HepG2 (cell line): ENCODE measurements around the gene CASTOR1. TPM values are rescaled to one million over a fixed set of nuclear protein-coding genes. Genes with fewer than 3 reads are reported as not detected.
A peak's percentile ranks its signal among the peaks of the same experiment; 100 is the strongest.

ENCODE experiments used
- ATF7 ChIP-seq, 2 experiments: fragments of 450-650 bp in 1 of 2; sonication (generic) in 1 of 2; formaldehyde crosslinking in 1 of 2; IDR thresholded peaks; 2 replicates each; pipeline versions ENCODE4 v1.4.0 to v1.6.1; 2016 to 2020; ENCODE audit warnings: antibody characterized with exemption in 1 of 2, mild to moderate bottlenecking in 1 of 2, missing genetic modification reagents in 1 of 2
- GABPB1 ChIP-seq: IDR thresholded peaks from 2 replicates; pipeline ENCODE4 v1.6.1; 2016; ENCODE audit warnings: mild to moderate bottlenecking, missing genetic modification reagents, moderate library complexity, missing compliant biosample characterization
- HHEX ChIP-seq: IDR thresholded peaks from 2 replicates; pipeline ENCODE4 v1.6.1; 2016; ENCODE audit warnings: control low read depth
- RFXANK ChIP-seq: IDR thresholded peaks from 2 replicates; pipeline ENCODE4 v1.6.1; 2016
- SIN3A ChIP-seq: IDR thresholded peaks from 2 replicates; pipeline ENCODE4 v1.6.1; 2011; ENCODE audit warnings: low read depth, mild to moderate bottlenecking, control low read depth, low read length, borderline replicate concordance
- SOX5 ChIP-seq: IDR thresholded peaks from 2 replicates; pipeline ENCODE4 v1.6.1; 2016; ENCODE audit warnings: borderline replicate concordance
- ZNF24 ChIP-seq: fragments of 450-650 bp; IDR thresholded peaks from 2 replicates; pipeline ENCODE4 v1.6.1; 2017; ENCODE audit warnings: antibody characterized with exemption, mild to moderate bottlenecking
- ZNF556 ChIP-seq: sonication (generic); formaldehyde crosslinking; IDR thresholded peaks from 2 replicates; pipeline ENCODE4 v1.4.0; 2020; ENCODE audit warnings: mild to moderate bottlenecking, missing genetic modification reagents, borderline replicate concordance
- polyA plus RNA-seq, 8 experiments: library from polyadenylated mRNA; depleted of rRNA in 3 of 8; stranded (reverse) in 7 of 8; unstranded in 1 of 8; fragments of >200 nt; fragmentation: Illumina TruSeq in 4 of 8; extraction: Trizol in 4 of 8; gene quantifications; 2 replicates each; pipeline versions ENCODE4 v1.2.1 to v1.2.3, GENCODE V29; 2011 to 2016; ENCODE audit warnings: low read depth in 4 of 8, missing spikeins in 1 of 8, mixed read lengths in 1 of 8; ENCODE audit not compliant: insufficient read depth in 1 of 8
- total RNA-seq, 5 experiments: library from RNA; depleted of rRNA; stranded (reverse); fragments of >200 nt; fragmentation: Illumina TruSeq; extraction: Trizol; gene quantifications; 2 replicates each; pipeline ENCODE4 v1.2.3, GENCODE V29; 2016; ENCODE audit warnings: low read depth in 1 of 5
- TF ChIP-seq, protein P1 (sequence below): IDR thresholded peaks from 2 replicates; pipeline ENCODE4 v1.6.1; 2016; ENCODE audit warnings: mild to moderate bottlenecking
- TF ChIP-seq, protein P2 (sequence below): sonication (generic); formaldehyde crosslinking; IDR thresholded peaks from 2 replicates; pipeline ENCODE4 v1.4.0; 2020; ENCODE audit warnings: mild to moderate bottlenecking, missing genetic modification reagents
- TF ChIP-seq, protein P3 (sequence below): sonication (generic); formaldehyde crosslinking; IDR thresholded peaks from one replicate; pipeline ENCODE4 v1.5.1; 2020; ENCODE audit warnings: mild to moderate bottlenecking, missing genetic modification reagents; ENCODE audit errors: not compliant biosample characterization
- TF ChIP-seq, protein P4 (sequence below): sonication (generic); formaldehyde crosslinking; IDR thresholded peaks from 2 replicates; pipeline ENCODE4 v1.5.0; 2020; ENCODE audit warnings: mild to moderate bottlenecking, missing genetic modification reagents
- TF ChIP-seq, protein P5 (sequence below): sonication (generic); formaldehyde crosslinking; IDR thresholded peaks from 2 replicates; pipeline ENCODE4 v1.4.0; 2020; ENCODE audit warnings: mild to moderate bottlenecking, missing genetic modification reagents

CASTOR1 gene
- total and polyA plus RNA-seq, 2 of the 13 experiments (the other 11 are each of a cell fraction or from before 2014, with no cell fraction given): 2.6 to 4.4 TPM

DNA sequence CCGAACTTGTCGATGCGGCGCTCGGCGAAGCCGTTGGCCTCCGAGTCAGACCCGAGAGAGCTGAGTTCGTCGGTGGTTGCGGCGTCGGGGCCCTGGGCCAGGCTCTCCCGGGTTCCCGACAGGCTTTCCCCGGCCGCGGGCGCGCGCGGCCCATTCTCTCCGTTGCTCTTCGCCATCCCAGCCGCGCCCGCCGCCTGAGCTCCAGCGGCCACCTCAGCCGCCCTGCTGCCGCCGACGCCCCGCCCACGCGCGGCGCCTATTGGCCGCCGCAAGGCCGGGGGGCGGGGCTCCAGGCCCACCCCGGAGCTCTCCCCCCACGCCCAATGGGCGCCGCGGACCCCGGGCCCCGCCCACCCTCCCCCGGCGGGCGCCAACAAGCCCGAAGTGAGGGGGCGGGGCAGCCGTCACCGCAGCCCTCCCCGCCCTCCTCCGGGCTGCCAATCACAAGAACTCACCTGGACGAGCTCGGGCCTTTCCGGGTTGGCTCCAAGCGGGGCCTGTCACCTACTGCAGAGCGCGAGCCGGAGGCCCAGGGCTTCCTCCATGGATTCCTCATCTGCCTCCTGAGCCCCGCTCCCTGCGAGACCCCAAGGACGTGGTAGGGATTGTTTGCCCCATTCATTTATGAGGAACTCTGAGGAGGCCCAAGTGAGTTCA, 37.5 kb upstream of the CASTOR1 start, which contains the start of gene TBC1D10A (continued):
- TF ChIP-seq, protein P1, sequence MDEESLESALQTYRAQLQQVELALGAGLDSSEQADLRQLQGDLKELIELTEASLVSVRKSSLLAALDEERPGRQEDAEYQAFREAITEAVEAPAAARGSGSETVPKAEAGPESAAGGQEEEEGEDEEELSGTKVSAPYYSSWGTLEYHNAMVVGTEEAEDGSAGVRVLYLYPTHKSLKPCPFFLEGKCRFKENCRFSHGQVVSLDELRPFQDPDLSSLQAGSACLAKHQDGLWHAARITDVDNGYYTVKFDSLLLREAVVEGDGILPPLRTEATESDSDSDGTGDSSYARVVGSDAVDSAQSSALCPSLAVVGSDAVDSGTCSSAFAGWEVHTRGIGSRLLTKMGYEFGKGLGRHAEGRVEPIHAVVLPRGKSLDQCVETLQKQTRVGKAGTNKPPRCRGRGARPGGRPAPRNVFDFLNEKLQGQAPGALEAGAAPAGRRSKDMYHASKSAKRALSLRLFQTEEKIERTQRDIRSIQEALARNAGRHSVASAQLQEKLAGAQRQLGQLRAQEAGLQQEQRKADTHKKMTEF (CRISPR knock-in tag): no peak
- TF ChIP-seq GABPB1 (CRISPR knock-in tag) (peak; percentile 45; the same call in 1 of the 2 replicates), SIN3A (0 out of 2 replicates have a peak, but pooled peaks have one; percentile 53), RFXANK (CRISPR knock-in tag) (no peak), ATF7 (IDR thresholded peaks at IDR 0.05) (no peak), ATF7 (CRISPR knock-in tag; IDR thresholded peaks at IDR 0.05) (no peak), SOX5 (CRISPR knock-in tag) (no peak), ZNF556 (CRISPR knock-in tag) (no peak), HHEX (CRISPR knock-in tag) (no peak), ZNF24 (no peak)
- TF ChIP-seq, protein P2, sequence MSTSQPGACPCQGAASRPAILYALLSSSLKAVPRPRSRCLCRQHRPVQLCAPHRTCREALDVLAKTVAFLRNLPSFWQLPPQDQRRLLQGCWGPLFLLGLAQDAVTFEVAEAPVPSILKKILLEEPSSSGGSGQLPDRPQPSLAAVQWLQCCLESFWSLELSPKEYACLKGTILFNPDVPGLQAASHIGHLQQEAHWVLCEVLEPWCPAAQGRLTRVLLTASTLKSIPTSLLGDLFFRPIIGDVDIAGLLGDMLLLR: no peak
- TF ChIP-seq, protein P3, sequence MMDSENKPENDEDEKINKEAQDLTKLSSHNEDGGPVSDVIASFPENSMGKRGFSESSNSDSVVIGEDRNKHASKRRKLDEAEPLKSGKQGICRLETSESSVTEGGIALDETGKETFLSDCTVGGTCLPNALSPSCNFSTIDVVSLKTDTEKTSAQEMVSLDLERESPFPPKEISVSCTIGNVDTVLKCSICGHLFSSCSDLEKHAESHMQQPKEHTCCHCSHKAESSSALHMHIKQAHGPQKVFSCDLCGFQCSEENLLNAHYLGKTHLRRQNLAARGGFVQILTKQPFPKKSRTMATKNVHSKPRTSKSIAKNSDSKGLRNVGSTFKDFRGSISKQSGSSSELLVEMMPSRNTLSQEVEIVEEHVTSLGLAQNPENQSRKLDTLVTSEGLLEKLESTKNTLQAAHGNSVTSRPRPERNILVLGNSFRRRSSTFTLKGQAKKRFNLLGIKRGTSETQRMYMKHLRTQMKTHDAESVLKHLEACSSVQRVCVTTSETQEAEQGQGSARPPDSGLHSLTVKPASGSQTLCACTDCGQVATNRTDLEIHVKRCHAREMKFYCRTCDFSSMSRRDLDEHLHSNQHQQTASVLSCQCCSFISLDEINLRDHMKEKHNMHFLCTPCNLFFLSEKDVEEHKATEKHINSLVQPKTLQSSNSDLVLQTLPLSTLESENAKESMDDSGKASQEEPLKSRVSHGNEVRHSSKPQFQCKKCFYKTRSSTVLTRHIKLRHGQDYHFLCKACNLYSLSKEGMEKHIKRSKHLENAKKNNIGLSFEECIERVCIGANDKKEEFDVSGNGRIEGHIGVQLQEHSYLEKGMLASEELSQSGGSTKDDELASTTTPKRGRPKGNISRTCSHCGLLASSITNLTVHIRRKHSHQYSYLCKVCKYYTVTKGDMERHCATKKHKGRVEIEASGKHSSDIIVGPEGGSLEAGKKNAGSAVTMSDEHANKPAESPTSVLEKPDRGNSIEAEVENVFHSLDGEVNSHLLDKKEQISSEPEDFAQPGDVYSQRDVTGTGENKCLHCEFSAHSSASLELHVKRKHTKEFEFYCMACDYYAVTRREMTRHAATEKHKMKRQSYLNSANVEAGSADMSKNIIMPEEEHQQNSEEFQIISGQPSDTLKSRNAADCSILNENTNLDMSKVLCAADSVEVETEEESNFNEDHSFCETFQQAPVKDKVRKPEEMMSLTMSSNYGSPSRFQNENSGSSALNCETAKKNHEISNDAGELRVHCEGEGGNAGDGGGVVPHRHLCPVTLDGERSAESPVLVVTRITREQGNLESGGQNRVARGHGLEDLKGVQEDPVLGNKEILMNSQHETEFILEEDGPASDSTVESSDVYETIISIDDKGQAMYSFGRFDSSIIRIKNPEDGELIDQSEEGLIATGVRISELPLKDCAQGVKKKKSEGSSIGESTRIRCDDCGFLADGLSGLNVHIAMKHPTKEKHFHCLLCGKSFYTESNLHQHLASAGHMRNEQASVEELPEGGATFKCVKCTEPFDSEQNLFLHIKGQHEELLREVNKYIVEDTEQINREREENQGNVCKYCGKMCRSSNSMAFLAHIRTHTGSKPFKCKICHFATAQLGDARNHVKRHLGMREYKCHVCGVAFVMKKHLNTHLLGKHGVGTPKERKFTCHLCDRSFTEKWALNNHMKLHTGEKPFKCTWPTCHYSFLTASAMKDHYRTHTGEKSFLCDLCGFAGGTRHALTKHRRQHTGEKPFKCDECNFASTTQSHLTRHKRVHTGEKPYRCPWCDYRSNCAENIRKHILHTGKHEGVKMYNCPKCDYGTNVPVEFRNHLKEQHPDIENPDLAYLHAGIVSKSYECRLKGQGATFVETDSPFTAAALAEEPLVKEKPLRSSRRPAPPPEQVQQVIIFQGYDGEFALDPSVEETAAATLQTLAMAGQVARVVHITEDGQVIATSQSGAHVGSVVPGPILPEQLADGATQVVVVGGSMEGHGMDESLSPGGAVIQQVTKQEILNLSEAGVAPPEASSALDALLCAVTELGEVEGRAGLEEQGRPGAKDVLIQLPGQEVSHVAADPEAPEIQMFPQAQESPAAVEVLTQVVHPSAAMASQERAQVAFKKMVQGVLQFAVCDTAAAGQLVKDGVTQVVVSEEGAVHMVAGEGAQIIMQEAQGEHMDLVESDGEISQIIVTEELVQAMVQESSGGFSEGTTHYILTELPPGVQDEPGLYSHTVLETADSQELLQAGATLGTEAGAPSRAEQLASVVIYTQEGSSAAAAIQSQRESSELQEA (CRISPR knock-in tag): no peak
- TF ChIP-seq, protein P4, sequence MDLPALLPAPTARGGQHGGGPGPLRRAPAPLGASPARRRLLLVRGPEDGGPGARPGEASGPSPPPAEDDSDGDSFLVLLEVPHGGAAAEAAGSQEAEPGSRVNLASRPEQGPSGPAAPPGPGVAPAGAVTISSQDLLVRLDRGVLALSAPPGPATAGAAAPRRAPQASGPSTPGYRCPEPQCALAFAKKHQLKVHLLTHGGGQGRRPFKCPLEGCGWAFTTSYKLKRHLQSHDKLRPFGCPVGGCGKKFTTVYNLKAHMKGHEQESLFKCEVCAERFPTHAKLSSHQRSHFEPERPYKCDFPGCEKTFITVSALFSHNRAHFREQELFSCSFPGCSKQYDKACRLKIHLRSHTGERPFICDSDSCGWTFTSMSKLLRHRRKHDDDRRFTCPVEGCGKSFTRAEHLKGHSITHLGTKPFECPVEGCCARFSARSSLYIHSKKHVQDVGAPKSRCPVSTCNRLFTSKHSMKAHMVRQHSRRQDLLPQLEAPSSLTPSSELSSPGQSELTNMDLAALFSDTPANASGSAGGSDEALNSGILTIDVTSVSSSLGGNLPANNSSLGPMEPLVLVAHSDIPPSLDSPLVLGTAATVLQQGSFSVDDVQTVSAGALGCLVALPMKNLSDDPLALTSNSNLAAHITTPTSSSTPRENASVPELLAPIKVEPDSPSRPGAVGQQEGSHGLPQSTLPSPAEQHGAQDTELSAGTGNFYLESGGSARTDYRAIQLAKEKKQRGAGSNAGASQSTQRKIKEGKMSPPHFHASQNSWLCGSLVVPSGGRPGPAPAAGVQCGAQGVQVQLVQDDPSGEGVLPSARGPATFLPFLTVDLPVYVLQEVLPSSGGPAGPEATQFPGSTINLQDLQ (CRISPR knock-in tag): no peak
- TF ChIP-seq, protein P5, sequence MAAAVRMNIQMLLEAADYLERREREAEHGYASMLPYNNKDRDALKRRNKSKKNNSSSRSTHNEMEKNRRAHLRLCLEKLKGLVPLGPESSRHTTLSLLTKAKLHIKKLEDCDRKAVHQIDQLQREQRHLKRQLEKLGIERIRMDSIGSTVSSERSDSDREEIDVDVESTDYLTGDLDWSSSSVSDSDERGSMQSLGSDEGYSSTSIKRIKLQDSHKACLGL (CRISPR knock-in tag): peak; percentile 67; the same call in 1 of the 2 replicates
